HEK293T (cell line): ENCODE data around the gene RAB14.

Experiments used
- CTCF ChIA-PET: fragments of 350-600 bp; formaldehyde crosslinking; extraction: SDS; loops from one replicate; lab custom pipeline; 2021; ENCODE audit warnings: antibody characterized with exemption, inconsistent platforms; lab: Yijun Ruan, JAX
- POLR2A ChIA-PET: fragments of 350-600 bp; formaldehyde crosslinking; extraction: SDS; loops from one replicate; lab custom pipeline; 2020; ENCODE audit warnings: antibody characterized with exemption, inconsistent platforms; lab: Yijun Ruan, JAX
- DNase-seq: peaks from one replicate; pipeline ENCODE4 v3.0.0; 2012; ENCODE audit warnings: mixed read lengths; ENCODE audit errors: extremely low spot score
- ARNT ChIP-seq: fragments of 450-650 bp; IDR thresholded peaks from 2 replicates; pipeline ENCODE4 v1.6.1; 2017; ENCODE audit warnings: mild to moderate bottlenecking
- BHLHE40 ChIP-seq: fragments of 450-650 bp; IDR thresholded peaks from 2 replicates; pipeline ENCODE4 v1.6.1; 2016; ENCODE audit warnings: mild to moderate bottlenecking, moderate library complexity, borderline replicate concordance
- CTBP1 ChIP-seq: fragments of 450-650 bp; IDR thresholded peaks from 2 replicates; pipeline ENCODE4 v1.6.1; 2016; ENCODE audit warnings: borderline replicate concordance
- ELF4 ChIP-seq: fragments of 450-650 bp; IDR thresholded peaks from 2 replicates; pipeline ENCODE4 v1.6.1; 2017; ENCODE audit warnings: antibody characterized with exemption
- FOXA1 ChIP-seq: fragments of 450-650 bp; IDR thresholded peaks from 2 replicates; pipeline ENCODE4 v1.6.1; 2016; ENCODE audit warnings: mild to moderate bottlenecking
- FOXK2 ChIP-seq: fragments of 450-650 bp; IDR thresholded peaks from 2 replicates; pipeline ENCODE4 v1.6.1; 2016; ENCODE audit warnings: mild to moderate bottlenecking
- FOXM1 ChIP-seq: fragments of 450-650 bp; IDR thresholded peaks from 2 replicates; pipeline ENCODE4 v1.6.1; 2017; ENCODE audit warnings: mild to moderate bottlenecking, borderline replicate concordance
- HDGF ChIP-seq: fragments of 450-650 bp; IDR thresholded peaks from 2 replicates; pipeline ENCODE4 v1.6.1; 2017; ENCODE audit warnings: antibody characterized with exemption, borderline replicate concordance
- L3MBTL2 ChIP-seq: fragments of 450-650 bp; conservative IDR thresholded peaks from 2 replicates; pipeline ENCODE4 v1.6.1; 2016; ENCODE audit warnings: mild to moderate bottlenecking
- LEF1 ChIP-seq: fragments of 450-650 bp; IDR thresholded peaks from 2 replicates; pipeline ENCODE4 v1.6.1; 2017; ENCODE audit warnings: mild to moderate bottlenecking, borderline replicate concordance
- NFRKB ChIP-seq: fragments of 450-650 bp; IDR thresholded peaks from 2 replicates; pipeline ENCODE4 v1.6.1; 2016; ENCODE audit warnings: mild to moderate bottlenecking, moderate library complexity
- PKNOX1 ChIP-seq: fragments of 450-650 bp; IDR thresholded peaks from 2 replicates; pipeline ENCODE4 v1.6.1; 2016
- SP1 ChIP-seq: fragments of 450-650 bp; IDR thresholded peaks from 2 replicates; pipeline ENCODE4 v1.6.1; 2017
- SUZ12 ChIP-seq: fragments of 450-650 bp; IDR thresholded peaks from 2 replicates; pipeline ENCODE4 v1.6.1; 2016; ENCODE audit warnings: mild to moderate bottlenecking
- TARDBP ChIP-seq: fragments of 450-650 bp; IDR thresholded peaks from 2 replicates; pipeline ENCODE4 v1.6.1; 2016
- ZNF384 ChIP-seq: fragments of 450-650 bp; IDR thresholded peaks from 2 replicates; pipeline ENCODE4 v1.6.1; 2016

Gene RAB14

GRCh38 chr9:121172726-121173487 lies 28.8 kb downstream of the RAB14 start:
- CTCF ChIA-PET, result interaction anchor here (0.8 kb wide), 1 partner anchor 22 kb away, joined by 3 read pairs; no protein-coding TSS in a partner anchor
- no peak for DNase-seq
- POLR2A ChIA-PET, result no interaction called here
- TF ChIP-seq SP1 (no peak), HDGF (no peak), ARNT (no peak), CTBP1 (no peak), TARDBP (no peak), LEF1 (no peak), L3MBTL2 (no peak), ZNF384 (no peak), BHLHE40 (no peak), FOXK2 (no peak)

- no peak for TF ChIP-seq LEF1
- TF ChIP-seq BHLHE40, result no peak
- TF ChIP-seq NFRKB, result no peak
- no peak for TF ChIP-seq FOXA1
- no peak for TF ChIP-seq SUZ12
- no peak for TF ChIP-seq ZNF384
- no peak for TF ChIP-seq PKNOX1
- TF ChIP-seq L3MBTL2, result no peak
- no peak for TF ChIP-seq SP1
- TF ChIP-seq CTBP1, result no peak
- TF ChIP-seq FOXK2, result no peak
- no peak for TF ChIP-seq FOXM1
- no peak for TF ChIP-seq HDGF
- TF ChIP-seq ELF4, result no peak
- no peak for TF ChIP-seq ARNT
- TF ChIP-seq TARDBP, result no peak
- no peak for DNase-seq
- ChIA-PET CTCF (interaction anchor here (0.9 kb wide), 1 partner anchor 185 kb away, joined by 3 read pairs; no protein-coding TSS in a partner anchor), POLR2A (no interaction called here)
Observed at GRCh38 chr9:121171236-121171635, 30.4 kb downstream of the RAB14 start.

- ChIA-PET POLR2A (interaction anchor here (1.3 kb wide), 1 partner anchor 48 kb away, joined by 3 read pairs; no protein-coding TSS in a partner anchor), CTCF (interaction anchor here (0.8 to 1.4 kb wide), 2 partner anchors 11 to 12 kb away, joined by 3 to 4 read pairs; no protein-coding TSS in a partner anchor)
- TF ChIP-seq FOXK2, result no peak
- no peak for TF ChIP-seq PKNOX1
- no peak for TF ChIP-seq FOXM1
- DNase-seq, result peak; percentile 32
Observed at GRCh38 chr9:121169094-121169601, 32.5 kb downstream of the RAB14 start.

GRCh38 chr9:121168052-121168451 lies 33.6 kb downstream of the RAB14 start:
- ChIA-PET CTCF (no interaction called here), POLR2A (no interaction called here)
- no peak for DNase-seq
- no peak for TF ChIP-seq ARNT
- no peak for TF ChIP-seq FOXK2
- TF ChIP-seq ELF4, result no peak
- TF ChIP-seq NFRKB, result no peak
- TF ChIP-seq TARDBP, result no peak
- no peak for TF ChIP-seq PKNOX1
- no peak for TF ChIP-seq CTBP1

GRCh38 chr9:121160025-121160424 lies 41.6 kb downstream of the RAB14 start:
- no peak for TF ChIP-seq TARDBP
- no peak for TF ChIP-seq NFRKB
- TF ChIP-seq BHLHE40, result no peak
- TF ChIP-seq FOXA1, result no peak
- TF ChIP-seq FOXM1, result no peak
- no peak for TF ChIP-seq SP1
- no peak for TF ChIP-seq L3MBTL2
- CTCF ChIA-PET, result no interaction called here
- POLR2A ChIA-PET, result no interaction called here
- no peak for DNase-seq

- DNase-seq, result no peak
- POLR2A ChIA-PET, result no interaction called here
- CTCF ChIA-PET, result interaction anchor here (1.1 kb wide), 1 partner anchor 11 kb away, joined by 3 read pairs; no protein-coding TSS in a partner anchor
- TF ChIP-seq SUZ12 (no peak), NFRKB (no peak)
Observed at GRCh38 chr9:121157939-121158338, 43.7 kb downstream of the RAB14 start.

- TF ChIP-seq L3MBTL2 (no peak), ZNF384 (no peak), SP1 (no peak), CTBP1 (no peak), PKNOX1 (no peak), FOXK2 (no peak), LEF1 (no peak), SUZ12 (no peak), HDGF (no peak)
- ChIA-PET POLR2A (no interaction called here), CTCF (no interaction called here)
- DNase-seq, result no peak
Observed at GRCh38 chr9:121156263-121156731, 45.4 kb downstream of the RAB14 start.
